ENCODE measurements around the gene PUS3.

DNA sequence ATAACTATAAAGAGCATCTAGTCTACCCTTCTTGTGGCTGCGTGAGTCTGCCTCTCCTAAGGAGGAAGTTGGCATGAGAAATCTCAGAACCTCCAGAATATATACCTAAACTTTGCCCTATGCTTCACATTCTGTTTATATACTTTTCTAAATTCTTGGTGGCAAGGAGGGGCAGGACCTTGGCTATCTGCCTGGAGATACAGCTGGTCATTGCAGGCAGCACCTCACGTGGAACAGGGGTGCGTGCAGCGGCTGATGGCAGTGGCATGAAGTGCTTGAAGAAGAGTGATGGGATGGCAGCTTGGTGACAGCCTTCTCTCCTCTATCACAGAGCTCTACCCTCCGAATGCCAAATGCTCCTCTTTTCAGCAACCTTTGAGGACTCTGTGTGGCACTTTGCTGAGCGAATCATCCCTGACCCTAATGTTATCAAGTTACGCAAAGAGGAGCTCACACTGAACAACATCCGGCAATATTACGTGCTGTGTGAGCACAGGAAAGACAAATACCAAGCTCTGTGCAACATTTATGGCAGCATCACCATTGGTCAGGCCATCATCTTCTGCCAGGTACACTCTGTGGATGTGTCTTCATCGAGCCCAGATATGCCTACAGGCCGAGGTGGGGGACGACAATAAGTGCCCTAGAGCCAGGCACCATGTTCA is 13.8 kb upstream of the PUS3 start:
- TF ChIP-seq, protein P1, sequence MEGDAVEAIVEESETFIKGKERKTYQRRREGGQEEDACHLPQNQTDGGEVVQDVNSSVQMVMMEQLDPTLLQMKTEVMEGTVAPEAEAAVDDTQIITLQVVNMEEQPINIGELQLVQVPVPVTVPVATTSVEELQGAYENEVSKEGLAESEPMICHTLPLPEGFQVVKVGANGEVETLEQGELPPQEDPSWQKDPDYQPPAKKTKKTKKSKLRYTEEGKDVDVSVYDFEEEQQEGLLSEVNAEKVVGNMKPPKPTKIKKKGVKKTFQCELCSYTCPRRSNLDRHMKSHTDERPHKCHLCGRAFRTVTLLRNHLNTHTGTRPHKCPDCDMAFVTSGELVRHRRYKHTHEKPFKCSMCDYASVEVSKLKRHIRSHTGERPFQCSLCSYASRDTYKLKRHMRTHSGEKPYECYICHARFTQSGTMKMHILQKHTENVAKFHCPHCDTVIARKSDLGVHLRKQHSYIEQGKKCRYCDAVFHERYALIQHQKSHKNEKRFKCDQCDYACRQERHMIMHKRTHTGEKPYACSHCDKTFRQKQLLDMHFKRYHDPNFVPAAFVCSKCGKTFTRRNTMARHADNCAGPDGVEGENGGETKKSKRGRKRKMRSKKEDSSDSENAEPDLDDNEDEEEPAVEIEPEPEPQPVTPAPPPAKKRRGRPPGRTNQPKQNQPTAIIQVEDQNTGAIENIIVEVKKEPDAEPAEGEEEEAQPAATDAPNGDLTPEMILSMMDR (IDR thresholded peaks at IDR 0.05; ENCODE audit: low read depth, low read length, poor library complexity, severe bottlenecking): no peak
- no peak for TF ChIP-seq EZH2phosphoT487 (IDR thresholded peaks at IDR 0.05; ENCODE audit: borderline replicate concordance, low read length)
